ENCODE measurements around the gene EPC1. TPM values are rescaled to one million over a fixed set of nuclear protein-coding genes. Genes with fewer than 3 reads are reported as not detected.
A peak's percentile ranks its signal among the peaks of the same experiment; 100 is the strongest.

The EPC1 gene
- total and polyA plus RNA-seq, 11 donors: 10.9 to 26.3 (median 16.2) TPM

- no peaks in the 10 kb centered on the region for H3K36me3 ChIP-seq
- no peaks in the 10 kb centered on the region for H3K27me3 ChIP-seq
- intact Hi-C loops (cut with DNase I): loop anchor here in 7 of 10 donors (1.0 to 10.0 kb wide), 6 partner anchors 31 to 323 kb away; partner anchors contain the start of genes CCDC7 (in 7 of the 7), KIF5B (in 2 of the 7) and EPC1 (in 1 of the 7)
- peaks cover 0 to 7% (median 0%) of the 10 kb centered on the region in 12 donors for H3K9me3 ChIP-seq
- TF ChIP-seq POLR2A (IDR thresholded peaks at IDR 0.05) (no peak), CTCF (IDR thresholded peaks at IDR 0.05) (peak in 8 of 12 donors; percentile 9 to 60 (median 36))
- peak overlapping the region; percentile 52 to 94 (median 82) for H3K27ac ChIP-seq
- peak in 2 of 5 donors; percentile 34 to 45 for DNase-seq
- H3K4me3 ChIP-seq: peak overlapping the region; percentile 35 to 78 (median 69)
- peak in 2 of 4 donors; percentile 25 to 32 for ATAC-seq
- peaks cover 0 to 37% (median 17%) of the 10 kb centered on the region in 12 donors for H3K4me1 ChIP-seq
- 0 to 1% (median 1%) methylated on average over 6 of the region's 6 CpGs for WGBS, 4 donors
These were observed 30.7 kb upstream of the EPC1 start for GRCh38 chr10:32377458-32378259.

GRCh38 chr10:32376771-32377170 is 29.8 kb upstream of the EPC1 start:
- peaks cover 0 to 46% (median 17%) of the 10 kb centered on the region in 12 donors for H3K4me1 ChIP-seq
- no peak for ATAC-seq

GRCh38 chr10:32376097-32376496 is 29.1 kb upstream of the EPC1 start:
- Histone ChIP-seq H3K36me3 (no peaks in the 10 kb centered on the region), H3K4me3 (peak overlapping the region in 10 of 12 donors; percentile 55 to 78 (median 72)), H3K27me3 (no peaks in the 10 kb centered on the region), H3K27ac (peak overlapping the region in 7 of 12 donors; percentile 9 to 94 (median 84)), H3K9me3 (peaks cover 0 to 7% (median 0%) of the 10 kb centered on the region in 12 donors), H3K4me1 (peaks cover 0 to 53% (median 22%) of the 10 kb centered on the region in 12 donors)
- 64 to 75% (median 69%) methylated on average over 1 of the region's 1 CpG for WGBS, 4 donors
- DNase-seq (no peak), ATAC-seq (no peak)
- TF ChIP-seq POLR2A (IDR thresholded peaks at IDR 0.05) (no peak), CTCF (IDR thresholded peaks at IDR 0.05) (no peak)
- intact Hi-C loops (cut with DNase I): loop anchor here in 4 of 10 donors (5.0 to 10.0 kb wide), 2 partner anchors 71 to 321 kb away; partner anchors contain the start of genes CCDC7 (in 2 of the 4) and KIF5B (in 2 of the 4)

More at GRCh38 chr10:32376771-32377170, 29.8 kb upstream of the EPC1 start:
- WGBS, 4 donors: 14 to 21% (median 17%) methylated on average over 3 of the region's 3 CpGs
- no peak for DNase-seq
- TF ChIP-seq POLR2A (IDR thresholded peaks at IDR 0.05) (no peak), CTCF (IDR thresholded peaks at IDR 0.05) (no peak)
- Histone ChIP-seq H3K36me3 (no peaks in the 10 kb centered on the region), H3K27me3 (no peaks in the 10 kb centered on the region), H3K4me3 (peak overlapping the region; percentile 35 to 78 (median 69)), H3K9me3 (peaks cover 0 to 7% (median 0%) of the 10 kb centered on the region in 12 donors), H3K27ac (peak overlapping the region in 11 of 12 donors; percentile 77 to 94 (median 83))
- intact Hi-C loops (cut with DNase I): loop anchor here in 4 of 10 donors (5.0 to 10.0 kb wide), 2 partner anchors 71 to 322 kb away; partner anchors contain the start of genes CCDC7 (in 2 of the 4) and KIF5B (in 2 of the 4)

- intact Hi-C loops (cut with DNase I): loop anchor here in 4 of 10 donors (5.0 to 10.0 kb wide), 2 partner anchors 72 to 321 kb away; partner anchors contain the start of genes CCDC7 (in 2 of the 4) and KIF5B (in 2 of the 4)
- no peaks in the 10 kb centered on the region for H3K27me3 ChIP-seq
- no peak for DNase-seq
- ATAC-seq: no peak
- H3K4me3 ChIP-seq: peak overlapping the region in 4 of 12 donors; percentile 63 to 77 (median 74)
- H3K27ac ChIP-seq: peak overlapping the region in 2 of 12 donors; percentile 83 to 84
- no peaks in the 10 kb centered on the region for H3K36me3 ChIP-seq
- H3K4me1 ChIP-seq: peaks cover 0 to 58% (median 27%) of the 10 kb centered on the region in 12 donors
- H3K9me3 ChIP-seq: peaks cover 0 to 7% (median 0%) of the 10 kb centered on the region in 12 donors
- TF ChIP-seq CTCF (IDR thresholded peaks at IDR 0.05) (no peak), POLR2A (IDR thresholded peaks at IDR 0.05) (no peak)
These were observed 28.7 kb upstream of the EPC1 start for GRCh38 chr10:32375631-32376030.
